Esophagus muscularis mucosa (tissue), 4 donors: ENCODE results near the gene USP47. TPM values are rescaled to one million over a fixed set of nuclear protein-coding genes. Genes with fewer than 3 reads are reported as not detected.
A peak's percentile ranks its signal among the peaks of the same experiment; 100 is the strongest.

ENCODE experiments used
- DNase-seq: peaks from one replicate; pipeline ENCODE4 v3.0.0-alpha.2; 2017; ENCODE audit errors: extremely low spot score
- H3K27ac ChIP-seq, 4 donors: fragments of 200-600 bp; sonication (generic); replicated peaks in 1 of 4; 1 replicate in 3 of 4; 2 replicates in 1 of 4; pipeline ENCODE4 v1.5.1; 2016 to 2019; ENCODE audit warnings: mild to moderate bottlenecking in 1 of 4
- H3K27me3 ChIP-seq, 4 donors: fragments of 200-600 bp; sonication (generic); one replicate each; pipeline versions ENCODE4 v1.5.1 to v1.6.0; 2016 to 2019
- H3K36me3 ChIP-seq, 4 donors: fragments of 200-600 bp; sonication (generic); one replicate each; pipeline ENCODE4 v1.5.1; 2016 to 2019
- H3K4me1 ChIP-seq, 4 donors: fragments of 200-600 bp; sonication (generic); one replicate each; pipeline ENCODE4 v1.5.1; 2016 to 2019
- H3K4me3 ChIP-seq, 4 donors: fragments of 200-600 bp; sonication (generic); 1 replicate in 2 of 4; 2 replicates in 2 of 4; pipeline ENCODE4 v1.5.1; 2016 to 2019; ENCODE audit warnings: mild to moderate bottlenecking in 4 of 4, moderate library complexity in 1 of 4
- H3K9me3 ChIP-seq, 4 donors: fragments of 200-600 bp; sonication (generic); 1 replicate in 3 of 4; 2 replicates in 1 of 4; pipeline ENCODE4 v1.5.1; 2016 to 2019
- EP300 ChIP-seq: sonication (generic); formaldehyde crosslinking; IDR thresholded peaks from one replicate; pipeline ENCODE4 v1.6.1; 2017; ENCODE audit warnings: antibody characterized with exemption
- POLR2A ChIP-seq: fragments of 450-650 bp; IDR thresholded peaks from one replicate; pipeline ENCODE4 v1.6.1; 2017; ENCODE audit warnings: antibody characterized with exemption, moderate library complexity, mild to moderate bottlenecking, low read depth
- POLR2AphosphoS5 ChIP-seq, 2 donors: sonication (generic); formaldehyde crosslinking; IDR thresholded peaks; one replicate each; pipeline ENCODE4 v1.6.1; 2017; ENCODE audit warnings: antibody characterized with exemption in 2 of 2
- WGBS: methylation state at CpG from one replicate; pipeline ENCODE4 v1.1.5; 2018; 5-methylcytosine and 5-hydroxymethylcytosine counted together
- intact Hi-C: fragments of 100-400 bp; cut with DNase I; formaldehyde crosslinking; loops from one replicate; pipeline ENCODE4 v1.15.1; 2023
- total RNA-seq, 4 donors: library from RNA; depleted of rRNA; stranded (reverse); fragments of >200 nt; gene quantifications; one replicate each; pipeline versions ENCODE4 v1.1.0 to v1.2.1, GENCODE V29; 2016
- TF ChIP-seq, protein P1 (sequence below), 3 experiments: fragments of 200-600 bp in 2 of 3; fragments of 450-650 bp in 1 of 3; sonication (generic) in 2 of 3; IDR thresholded peaks; one replicate each; pipeline ENCODE4 v1.5.1; 2017 to 2019; ENCODE audit warnings: antibody characterized with exemption in 3 of 3, mild to moderate bottlenecking in 2 of 3, moderate library complexity in 1 of 3

USP47 gene
- total RNA-seq, 4 donors from 2014 or later, result 86.2 to 112 (median 96.5) TPM

DNA sequence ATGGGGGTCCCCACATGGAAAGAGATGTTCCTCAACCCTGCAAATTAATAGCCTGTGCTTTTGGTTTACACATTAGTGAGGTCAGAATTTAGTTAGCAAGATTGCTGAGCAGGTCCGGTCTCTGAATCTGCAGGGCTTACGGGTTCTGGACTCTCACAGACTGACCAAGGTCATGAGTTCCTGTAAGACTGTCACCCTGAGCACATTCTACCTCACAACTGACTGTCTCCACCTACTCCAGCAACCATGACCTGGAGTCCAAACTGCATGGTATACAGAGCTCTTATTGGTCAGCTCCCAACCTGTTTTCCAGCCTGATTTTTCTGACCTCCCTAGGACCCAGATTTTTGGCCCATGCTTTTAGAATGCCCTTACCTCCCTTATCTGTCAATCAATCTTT lies 138.4 kb downstream of the USP47 start:
- H3K27me3 ChIP-seq, result no peaks in the 10 kb centered on the region
- H3K9me3 ChIP-seq, result no peaks in the 10 kb centered on the region
- H3K36me3 ChIP-seq, result no peaks in the 10 kb centered on the region
- H3K27ac ChIP-seq, result peak overlapping the region; percentile 54 to 85 (median 76)
- H3K4me3 ChIP-seq, result no peak overlapping the region
- no peak for TF ChIP-seq POLR2AphosphoS5 (IDR thresholded peaks at IDR 0.05)
- DNase-seq, result no peak
- intact Hi-C loops, result no loop called here
- H3K4me1 ChIP-seq, result peaks cover 52 to 85% (median 73%) of the 10 kb centered on the region in 4 donors
- WGBS, result 90% methylated on average over 2 of the region's 2 CpGs

DNA sequence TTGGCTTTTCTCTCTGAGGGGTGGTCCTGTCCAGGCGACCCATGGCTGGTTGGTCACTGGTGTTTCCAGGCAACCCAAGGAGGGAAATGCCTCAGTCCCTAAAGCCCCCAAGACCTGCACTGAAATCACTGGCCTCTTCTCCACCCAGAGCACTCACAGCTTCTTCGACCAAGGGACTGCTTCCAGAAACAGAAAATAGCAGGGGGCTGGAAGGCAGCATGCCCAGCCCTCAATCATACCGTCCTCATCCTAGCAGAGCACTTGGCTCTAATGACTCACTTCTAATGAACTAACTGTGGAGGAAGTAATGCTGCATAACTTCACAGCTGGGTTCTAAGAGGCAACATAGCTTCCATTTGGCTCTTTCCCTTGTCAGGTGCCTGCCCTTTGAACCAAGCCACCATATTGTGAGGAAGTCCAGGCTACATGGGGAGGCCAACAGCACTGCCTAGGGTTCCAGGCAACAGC lies 139.1 kb downstream of the USP47 start:
- TF ChIP-seq, protein P1, sequence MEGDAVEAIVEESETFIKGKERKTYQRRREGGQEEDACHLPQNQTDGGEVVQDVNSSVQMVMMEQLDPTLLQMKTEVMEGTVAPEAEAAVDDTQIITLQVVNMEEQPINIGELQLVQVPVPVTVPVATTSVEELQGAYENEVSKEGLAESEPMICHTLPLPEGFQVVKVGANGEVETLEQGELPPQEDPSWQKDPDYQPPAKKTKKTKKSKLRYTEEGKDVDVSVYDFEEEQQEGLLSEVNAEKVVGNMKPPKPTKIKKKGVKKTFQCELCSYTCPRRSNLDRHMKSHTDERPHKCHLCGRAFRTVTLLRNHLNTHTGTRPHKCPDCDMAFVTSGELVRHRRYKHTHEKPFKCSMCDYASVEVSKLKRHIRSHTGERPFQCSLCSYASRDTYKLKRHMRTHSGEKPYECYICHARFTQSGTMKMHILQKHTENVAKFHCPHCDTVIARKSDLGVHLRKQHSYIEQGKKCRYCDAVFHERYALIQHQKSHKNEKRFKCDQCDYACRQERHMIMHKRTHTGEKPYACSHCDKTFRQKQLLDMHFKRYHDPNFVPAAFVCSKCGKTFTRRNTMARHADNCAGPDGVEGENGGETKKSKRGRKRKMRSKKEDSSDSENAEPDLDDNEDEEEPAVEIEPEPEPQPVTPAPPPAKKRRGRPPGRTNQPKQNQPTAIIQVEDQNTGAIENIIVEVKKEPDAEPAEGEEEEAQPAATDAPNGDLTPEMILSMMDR (IDR thresholded peaks at IDR 0.05), result no peak
- intact Hi-C loops, result no loop called here
- Histone ChIP-seq H3K4me1 (peaks cover 51 to 85% (median 69%) of the 10 kb centered on the region in 4 donors), H3K36me3 (no peaks in the 10 kb centered on the region), H3K9me3 (no peaks in the 10 kb centered on the region), H3K4me3 (no peak overlapping the region), H3K27ac (peak overlapping the region in 3 of 4 donors; percentile 67 to 85 (median 84)), H3K27me3 (no peaks in the 10 kb centered on the region)
- 86% methylated on average over 3 of the region's 3 CpGs for WGBS
- DNase-seq, result no peak

DNA sequence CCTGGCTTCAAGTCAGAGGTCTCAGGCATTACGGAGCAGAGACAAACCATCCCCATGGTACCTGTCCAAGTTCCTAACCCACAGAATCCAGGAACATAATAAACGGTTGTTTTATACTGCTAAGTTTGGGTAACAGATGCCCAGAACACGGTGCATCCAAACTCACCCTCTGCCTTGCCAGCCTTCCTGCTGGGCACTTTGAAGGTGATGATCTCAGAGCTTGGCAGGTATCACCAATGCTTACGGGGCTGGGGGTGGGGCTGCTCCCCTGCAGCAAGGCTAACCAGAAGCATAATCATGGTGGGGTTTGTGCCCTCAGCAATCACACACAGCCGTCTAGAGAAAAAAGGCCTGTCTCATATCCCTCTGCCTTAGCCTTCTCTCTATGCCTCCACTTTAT lies 139.6 kb downstream of the USP47 start:
- peak overlapping the region in 1 of 4 donors; percentile 85 for H3K27ac ChIP-seq
- no peak for DNase-seq
- 95% methylated on average over 4 of the region's 5 CpGs for WGBS

DNA sequence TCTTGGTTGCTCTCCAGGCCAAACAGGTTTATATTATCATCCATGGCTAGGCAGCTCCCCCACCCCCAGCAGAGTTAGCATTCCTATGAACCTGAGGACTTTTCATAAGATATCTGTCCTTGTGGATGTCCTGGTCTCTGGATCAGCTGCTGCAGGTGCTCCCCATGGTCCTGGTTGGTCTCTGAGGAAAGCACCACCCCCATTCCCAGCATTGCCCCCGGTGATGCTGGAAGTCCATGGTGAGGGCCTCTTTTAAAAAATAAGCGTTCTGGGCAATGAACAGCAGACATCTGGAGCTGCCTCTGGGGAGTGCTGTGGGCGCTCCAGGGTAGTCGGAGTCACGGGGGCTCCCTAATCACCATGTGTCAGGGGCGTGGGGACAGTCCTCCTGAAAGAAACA lies 140.1 kb downstream of the USP47 start:
- TF ChIP-seq EP300 (no peak), POLR2A (no peak), POLR2AphosphoS5 (IDR thresholded peaks at IDR 0.05) (no peak)
- TF ChIP-seq, protein P1 (IDR thresholded peaks at IDR 0.05), result no peak
- H3K36me3 ChIP-seq, result no peaks in the 10 kb centered on the region
- DNase-seq, result no peak
- intact Hi-C loops, result no loop called here
- no peak overlapping the region for H3K4me3 ChIP-seq
- no peak overlapping the region for H3K27ac ChIP-seq
- peaks cover 45 to 79% (median 64%) of the 10 kb centered on the region in 4 donors for H3K4me1 ChIP-seq
- 85% methylated on average over 6 of the region's 6 CpGs for WGBS
- no peaks in the 10 kb centered on the region for H3K27me3 ChIP-seq
- H3K9me3 ChIP-seq, result no peaks in the 10 kb centered on the region

More for the DNA sequence above, 139.6 kb downstream of the USP47 start:
- no peaks in the 10 kb centered on the region for H3K9me3 ChIP-seq
- intact Hi-C loops, result no loop called here
- H3K27me3 ChIP-seq, result no peaks in the 10 kb centered on the region
- no peak overlapping the region for H3K4me3 ChIP-seq
- peaks cover 50 to 81% (median 67%) of the 10 kb centered on the region in 4 donors for H3K4me1 ChIP-seq
- TF ChIP-seq POLR2AphosphoS5 (IDR thresholded peaks at IDR 0.05) (no peak), POLR2A (no peak), EP300 (no peak)
- TF ChIP-seq, protein P1 (IDR thresholded peaks at IDR 0.05), result no peak
- no peaks in the 10 kb centered on the region for H3K36me3 ChIP-seq

DNA sequence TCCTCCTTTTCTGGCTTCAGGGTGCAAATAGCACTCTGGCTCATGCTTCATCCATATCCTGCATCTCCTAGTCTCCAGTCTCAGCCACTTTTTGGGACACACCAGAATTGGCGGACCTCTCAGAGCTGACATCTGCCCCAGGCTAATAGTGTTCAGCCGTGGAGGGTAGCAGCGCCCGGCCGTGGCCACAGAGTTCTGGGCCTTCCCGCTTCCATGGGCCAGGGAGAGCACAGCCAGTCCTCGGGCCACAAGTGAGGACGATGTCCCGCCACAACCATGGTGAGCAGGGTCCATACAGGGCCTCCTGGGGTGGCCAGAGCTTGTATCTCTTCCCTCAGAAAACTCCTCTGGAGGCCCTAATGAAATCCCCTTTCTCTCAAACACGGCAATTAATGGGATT lies 140.7 kb downstream of the USP47 start:
- no peak for DNase-seq
- no peak overlapping the region for H3K27ac ChIP-seq

More for the DNA sequence above, 140.7 kb downstream of the USP47 start:
- H3K36me3 ChIP-seq, result no peaks in the 10 kb centered on the region
- peaks cover 40 to 78% (median 60%) of the 10 kb centered on the region in 4 donors for H3K4me1 ChIP-seq
- intact Hi-C loops, result no loop called here
- no peak overlapping the region for H3K4me3 ChIP-seq
- no peaks in the 10 kb centered on the region for H3K9me3 ChIP-seq
- 100% methylated on average over 2 of the region's 10 CpGs for WGBS
- H3K27me3 ChIP-seq, result no peaks in the 10 kb centered on the region
- TF ChIP-seq POLR2A (no peak), POLR2AphosphoS5 (IDR thresholded peaks at IDR 0.05) (no peak), EP300 (no peak)
- TF ChIP-seq, protein P1 (IDR thresholded peaks at IDR 0.05), result no peak
